Measurements from ENCODE around the gene ZC2HC1B. TPM values are rescaled to one million over a fixed set of nuclear protein-coding genes. Genes with fewer than 3 reads are reported as not detected.

ZC2HC1B gene
- total RNA-seq, 4 donors from 2014 or later: not detected

DNA sequence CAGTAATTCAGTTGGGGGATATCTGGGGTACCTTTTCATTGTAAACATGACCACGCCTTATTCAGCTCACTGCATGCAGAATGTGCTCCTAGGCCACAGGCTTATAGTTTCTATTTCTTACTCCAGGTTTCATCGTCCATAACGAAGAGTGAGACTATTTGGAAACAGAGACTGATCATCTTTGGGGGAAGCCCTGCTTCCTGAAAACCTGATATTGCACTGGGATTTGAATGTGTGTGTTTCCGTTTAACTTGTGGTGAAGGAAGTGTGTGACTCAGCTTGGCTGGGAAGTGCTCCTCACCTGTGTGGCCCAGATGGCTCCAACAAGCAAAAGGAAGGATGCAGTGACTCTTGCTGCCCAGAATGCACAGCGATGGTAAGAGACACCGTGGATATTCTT is 40.7 kb upstream of the ZC2HC1B start:
- intact Hi-C loops (cut with DNase I; ENCODE audit: low total_unique reads) (no loop called here), in situ Hi-C loops (cut with MboI; ENCODE audit: low pct_ligation_motif_present in 1 of 4, low pct_unique_long_range_greater_than_20kb in 1 of 4, low sequenced_read_pairs in 3 of 4) (loop anchor here in 1 of 4 donors (25.0 kb wide), 1 partner anchor 236 kb away; no protein-coding TSS in a partner anchor)
- 80 to 86% methylated on average over 6 of the region's 6 CpGs for WGBS, 2 donors (ENCODE audit: low coverage in 1 of 2)
- Histone ChIP-seq H3K4me3 (no peak overlapping the region), H3K27me3 (no peaks in the 10 kb centered on the region), H3K4me1 (no peaks in the 10 kb centered on the region), H3K36me3 (peaks cover 0 to 3% (median 0%) of the 10 kb centered on the region in 4 donors), H3K27ac (no peak overlapping the region), H3K9me3 (no peaks in the 10 kb centered on the region)
- TF ChIP-seq POLR2A (IDR thresholded peaks at IDR 0.05): no peak
- no peak for TF ChIP-seq EP300 (IDR thresholded peaks at IDR 0.05; ENCODE audit: low read depth)
- TF ChIP-seq, protein P1, sequence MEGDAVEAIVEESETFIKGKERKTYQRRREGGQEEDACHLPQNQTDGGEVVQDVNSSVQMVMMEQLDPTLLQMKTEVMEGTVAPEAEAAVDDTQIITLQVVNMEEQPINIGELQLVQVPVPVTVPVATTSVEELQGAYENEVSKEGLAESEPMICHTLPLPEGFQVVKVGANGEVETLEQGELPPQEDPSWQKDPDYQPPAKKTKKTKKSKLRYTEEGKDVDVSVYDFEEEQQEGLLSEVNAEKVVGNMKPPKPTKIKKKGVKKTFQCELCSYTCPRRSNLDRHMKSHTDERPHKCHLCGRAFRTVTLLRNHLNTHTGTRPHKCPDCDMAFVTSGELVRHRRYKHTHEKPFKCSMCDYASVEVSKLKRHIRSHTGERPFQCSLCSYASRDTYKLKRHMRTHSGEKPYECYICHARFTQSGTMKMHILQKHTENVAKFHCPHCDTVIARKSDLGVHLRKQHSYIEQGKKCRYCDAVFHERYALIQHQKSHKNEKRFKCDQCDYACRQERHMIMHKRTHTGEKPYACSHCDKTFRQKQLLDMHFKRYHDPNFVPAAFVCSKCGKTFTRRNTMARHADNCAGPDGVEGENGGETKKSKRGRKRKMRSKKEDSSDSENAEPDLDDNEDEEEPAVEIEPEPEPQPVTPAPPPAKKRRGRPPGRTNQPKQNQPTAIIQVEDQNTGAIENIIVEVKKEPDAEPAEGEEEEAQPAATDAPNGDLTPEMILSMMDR (IDR thresholded peaks at IDR 0.05): no peak
- no peak for TF ChIP-seq POLR2AphosphoS5 (IDR thresholded peaks at IDR 0.05)
- no peak for DNase-seq

DNA sequence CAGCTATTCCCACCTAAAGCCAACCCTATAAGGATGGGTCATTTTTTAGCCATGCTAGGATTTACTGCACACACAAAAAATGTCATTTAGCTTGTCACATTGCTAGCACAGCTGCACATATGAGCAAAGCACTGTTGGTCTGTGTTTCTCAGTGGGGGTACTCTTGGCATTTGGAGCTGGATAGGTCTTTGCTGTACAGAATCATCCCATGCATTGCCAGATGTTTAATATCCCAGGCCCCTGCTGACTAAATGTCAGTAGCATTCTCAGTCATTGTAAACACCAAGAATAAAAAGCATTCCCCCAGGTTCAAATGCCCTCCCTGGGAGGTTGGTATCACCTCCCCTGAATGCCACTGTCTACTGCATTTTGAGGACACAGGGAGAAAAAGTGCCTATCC is 35.7 kb upstream of the ZC2HC1B start:
- TF ChIP-seq POLR2A (IDR thresholded peaks at IDR 0.05) (no peak), POLR2AphosphoS5 (IDR thresholded peaks at IDR 0.05) (no peak), EP300 (IDR thresholded peaks at IDR 0.05; ENCODE audit: low read depth) (no peak)
- TF ChIP-seq, protein P1 (IDR thresholded peaks at IDR 0.05): no peak
- peaks cover 0 to 3% (median 0%) of the 10 kb centered on the region in 4 donors for H3K36me3 ChIP-seq
- no peaks in the 10 kb centered on the region for H3K9me3 ChIP-seq
- in situ Hi-C loops (cut with MboI; ENCODE audit: low pct_ligation_motif_present in 1 of 4, low pct_unique_long_range_greater_than_20kb in 1 of 4, low sequenced_read_pairs in 3 of 4) (no loop called here), intact Hi-C loops (cut with DNase I; ENCODE audit: low total_unique reads) (no loop called here)
- no peaks in the 10 kb centered on the region for H3K4me1 ChIP-seq
- no peak for DNase-seq
- no peak overlapping the region for H3K27ac ChIP-seq
- no peaks in the 10 kb centered on the region for H3K27me3 ChIP-seq
- H3K4me3 ChIP-seq: no peak overlapping the region

DNA sequence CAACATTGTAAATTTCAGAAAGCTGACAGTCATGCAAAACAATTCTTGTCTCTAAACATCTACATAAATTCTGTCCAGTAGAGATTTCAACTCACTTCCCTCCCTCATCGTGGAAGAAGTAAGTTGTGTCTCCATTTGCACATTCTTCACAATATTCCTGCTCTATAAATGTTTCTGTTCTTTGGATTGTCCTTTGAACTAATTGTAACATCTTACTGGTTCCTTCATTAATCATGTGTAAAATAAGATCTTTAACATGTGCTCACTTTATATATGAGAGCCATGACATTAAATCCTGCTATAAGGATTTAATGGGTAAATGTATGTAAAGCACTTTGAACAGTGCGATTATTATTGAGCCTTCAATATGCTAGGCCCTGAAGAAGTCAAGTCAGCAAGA is 28.1 kb upstream of the ZC2HC1B start:
- H3K27me3 ChIP-seq: no peaks in the 10 kb centered on the region
- TF ChIP-seq EP300 (IDR thresholded peaks at IDR 0.05; ENCODE audit: low read depth): no peak
- TF ChIP-seq POLR2A (IDR thresholded peaks at IDR 0.05): no peak
- TF ChIP-seq, protein P1 (IDR thresholded peaks at IDR 0.05): no peak
- no peak for TF ChIP-seq POLR2AphosphoS5 (IDR thresholded peaks at IDR 0.05)
- H3K4me3 ChIP-seq: no peak overlapping the region
- intact Hi-C loops (cut with DNase I; ENCODE audit: low total_unique reads): no loop called here
- in situ Hi-C loops (cut with MboI; ENCODE audit: low pct_ligation_motif_present in 1 of 4, low pct_unique_long_range_greater_than_20kb in 1 of 4, low sequenced_read_pairs in 3 of 4): no loop called here
- H3K27ac ChIP-seq: no peak overlapping the region
- 69 to 100% methylated on average over 1 to 2 of the region's 2 CpGs for WGBS, 2 donors (ENCODE audit: low coverage in 1 of 2)
- no peaks in the 10 kb centered on the region for H3K9me3 ChIP-seq
- DNase-seq: no peak
- H3K36me3 ChIP-seq: no peaks in the 10 kb centered on the region
- H3K4me1 ChIP-seq: peaks cover 0 to 7% (median 3%) of the 10 kb centered on the region in 4 donors

DNA sequence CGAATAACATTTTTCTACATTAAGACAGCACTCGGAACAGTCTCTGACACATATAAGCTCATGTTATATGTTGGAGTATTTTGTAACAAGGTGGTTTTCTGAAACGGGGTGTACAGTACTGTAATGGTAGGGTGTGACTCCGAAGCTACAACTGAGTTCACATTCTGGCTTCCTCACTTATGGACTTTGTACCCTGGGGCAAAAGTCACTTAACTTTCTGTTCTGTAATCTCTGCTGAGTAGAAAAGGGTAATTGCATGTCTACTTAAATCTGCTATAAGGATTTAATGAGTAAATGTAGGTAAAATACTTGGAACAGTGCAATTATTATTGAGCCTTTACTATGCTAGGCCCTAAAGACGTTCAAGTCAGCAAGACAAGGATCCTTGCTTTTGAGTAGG is 25.9 kb upstream of the ZC2HC1B start:
- TF ChIP-seq EP300 (IDR thresholded peaks at IDR 0.05; ENCODE audit: low read depth) (no peak), POLR2AphosphoS5 (IDR thresholded peaks at IDR 0.05) (peak in 1 of 3 donors; percentile 36)
- Histone ChIP-seq H3K36me3 (no peaks in the 10 kb centered on the region), H3K27ac (peak overlapping the region in 3 of 4 donors; percentile 35 to 66 (median 54)), H3K4me1 (peaks cover 0 to 12% (median 6%) of the 10 kb centered on the region in 4 donors), H3K4me3 (no peak overlapping the region), H3K27me3 (no peaks in the 10 kb centered on the region), H3K9me3 (no peaks in the 10 kb centered on the region)
- in situ Hi-C loops (cut with MboI; ENCODE audit: low pct_ligation_motif_present in 1 of 4, low pct_unique_long_range_greater_than_20kb in 1 of 4, low sequenced_read_pairs in 3 of 4) (no loop called here), intact Hi-C loops (cut with DNase I; ENCODE audit: low total_unique reads) (no loop called here)
- no peak for DNase-seq
- WGBS, 2 donors (ENCODE audit: low coverage in 1 of 2): 67 to 70% methylated on average over 5 of the region's 5 CpGs

DNA sequence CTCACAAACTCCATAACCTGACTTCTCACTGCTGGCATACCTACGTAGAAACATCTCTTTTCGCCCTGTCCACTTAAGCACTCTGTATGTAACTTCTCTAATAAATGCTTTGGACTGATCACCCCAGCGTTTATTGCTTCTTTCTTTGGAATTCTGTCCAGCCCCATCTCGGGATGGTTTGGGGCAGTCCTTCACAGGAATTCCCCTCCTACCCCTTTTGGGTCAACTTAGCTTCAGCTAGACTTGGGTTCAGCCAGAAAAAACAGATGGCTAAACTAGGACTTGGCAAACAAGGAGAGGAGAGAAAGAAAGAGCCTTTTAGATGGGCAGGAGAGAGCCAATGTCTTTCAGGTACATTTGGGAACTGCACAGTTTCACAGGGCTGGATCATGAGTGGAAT is 25.1 kb upstream of the ZC2HC1B start:
- Histone ChIP-seq H3K27me3 (no peaks in the 10 kb centered on the region), H3K36me3 (no peaks in the 10 kb centered on the region), H3K4me3 (no peak overlapping the region), H3K27ac (peak overlapping the region in 2 of 4 donors; percentile 54 to 66), H3K4me1 (peaks cover 0 to 17% (median 10%) of the 10 kb centered on the region in 4 donors), H3K9me3 (no peaks in the 10 kb centered on the region)
- no peak for DNase-seq
- 68 to 73% methylated on average over 4 of the region's 4 CpGs for WGBS, 2 donors (ENCODE audit: low coverage in 1 of 2)
- intact Hi-C loops (cut with DNase I; ENCODE audit: low total_unique reads) (no loop called here), in situ Hi-C loops (cut with MboI; ENCODE audit: low pct_ligation_motif_present in 1 of 4, low pct_unique_long_range_greater_than_20kb in 1 of 4, low sequenced_read_pairs in 3 of 4) (no loop called here)
- TF ChIP-seq, protein P1 (IDR thresholded peaks at IDR 0.05): no peak
- TF ChIP-seq POLR2A (IDR thresholded peaks at IDR 0.05) (no peak), POLR2AphosphoS5 (IDR thresholded peaks at IDR 0.05) (no peak), EP300 (IDR thresholded peaks at IDR 0.05; ENCODE audit: low read depth) (no peak)

All from transverse colon (tissue), 4 donors.